ENCODE data around the gene HEBP1. TPM values are rescaled to one million over a fixed set of nuclear protein-coding genes. Genes with fewer than 3 reads are reported as not detected.
A peak's percentile ranks its signal among the peaks of the same experiment; 100 is the strongest.

HEBP1 gene
- total RNA-seq, 1 donor from 2014 or later, result 28.9 TPM

DNA sequence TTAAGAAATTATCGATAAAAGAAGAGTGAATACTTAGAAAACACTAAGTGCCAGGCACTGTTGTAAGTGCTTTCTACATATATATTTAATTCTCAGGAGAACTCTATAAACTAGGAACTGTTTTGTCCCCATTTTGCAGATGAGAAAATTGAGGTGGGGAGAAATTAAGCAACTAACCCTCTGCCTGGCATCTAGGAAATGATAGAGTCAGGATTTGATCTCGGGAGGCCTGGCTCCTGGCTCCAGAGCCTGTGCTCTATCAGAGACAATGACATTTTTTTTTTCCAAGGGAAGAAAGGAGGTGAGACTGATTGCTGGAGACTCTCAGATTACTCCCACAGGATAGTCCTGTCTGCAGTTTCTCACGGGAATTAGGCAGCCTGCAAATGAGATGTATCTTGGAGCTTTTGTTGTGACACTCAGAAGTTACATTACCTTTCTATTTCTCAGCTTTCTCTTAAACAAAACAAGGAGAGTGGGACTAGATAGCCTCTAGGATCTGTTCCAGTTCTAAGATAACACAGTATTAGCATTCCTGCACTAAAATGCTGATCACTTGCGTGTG is 42.7 kb upstream of the HEBP1 start:
- Histone ChIP-seq H3K9ac (ENCODE audit: low read length) (no peak overlapping the region), H2AFZ (ENCODE audit: low read depth, low read length) (no peak overlapping the region), H3K27me3 (ENCODE audit: insufficient read depth, low read length) (peaks cover 3% of the 10 kb centered on the region), H3K4me1 (ENCODE audit: insufficient read depth, low read length) (peaks cover 12% of the 10 kb centered on the region), H3K79me2 (ENCODE audit: insufficient read depth, low read length) (no peaks in the 10 kb centered on the region), H3K36me3 (ENCODE audit: insufficient read depth, low read length) (no peaks in the 10 kb centered on the region), H3K4me2 (ENCODE audit: low read length) (no peak overlapping the region), H3K4me3 (ENCODE audit: insufficient read depth, low read depth, low read length) (no peak overlapping the region), H3K9me3 (ENCODE audit: insufficient read depth, low read depth, low read length) (no peaks in the 10 kb centered on the region), H3K27ac (ENCODE audit: low read depth, low read length) (no peak overlapping the region), H4K20me1 (ENCODE audit: insufficient read depth, low read length) (no peaks in the 10 kb centered on the region)
- FAIRE-seq (no peak), DNase-seq (ENCODE audit: low read depth) (no peak)
- H3K9me3 Mint-ChIP-seq (ENCODE audit: unreplicated experiment), result no peaks in the 10 kb centered on the region
- peak overlapping the region; percentile 29 for H3K4me3 Mint-ChIP-seq (ENCODE audit: unreplicated experiment)
- H3K36me3 Mint-ChIP-seq (ENCODE audit: low read depth, unreplicated experiment), result no peaks in the 10 kb centered on the region
- H3K4me1 Mint-ChIP-seq (ENCODE audit: low read depth, unreplicated experiment), result peaks cover 6% of the 10 kb centered on the region
- no peak overlapping the region for H3K27ac Mint-ChIP-seq (ENCODE audit: unreplicated experiment)
- peaks cover 14% of the 10 kb centered on the region for H3K27me3 Mint-ChIP-seq (ENCODE audit: low read depth, unreplicated experiment)
- TF ChIP-seq, protein P1, sequence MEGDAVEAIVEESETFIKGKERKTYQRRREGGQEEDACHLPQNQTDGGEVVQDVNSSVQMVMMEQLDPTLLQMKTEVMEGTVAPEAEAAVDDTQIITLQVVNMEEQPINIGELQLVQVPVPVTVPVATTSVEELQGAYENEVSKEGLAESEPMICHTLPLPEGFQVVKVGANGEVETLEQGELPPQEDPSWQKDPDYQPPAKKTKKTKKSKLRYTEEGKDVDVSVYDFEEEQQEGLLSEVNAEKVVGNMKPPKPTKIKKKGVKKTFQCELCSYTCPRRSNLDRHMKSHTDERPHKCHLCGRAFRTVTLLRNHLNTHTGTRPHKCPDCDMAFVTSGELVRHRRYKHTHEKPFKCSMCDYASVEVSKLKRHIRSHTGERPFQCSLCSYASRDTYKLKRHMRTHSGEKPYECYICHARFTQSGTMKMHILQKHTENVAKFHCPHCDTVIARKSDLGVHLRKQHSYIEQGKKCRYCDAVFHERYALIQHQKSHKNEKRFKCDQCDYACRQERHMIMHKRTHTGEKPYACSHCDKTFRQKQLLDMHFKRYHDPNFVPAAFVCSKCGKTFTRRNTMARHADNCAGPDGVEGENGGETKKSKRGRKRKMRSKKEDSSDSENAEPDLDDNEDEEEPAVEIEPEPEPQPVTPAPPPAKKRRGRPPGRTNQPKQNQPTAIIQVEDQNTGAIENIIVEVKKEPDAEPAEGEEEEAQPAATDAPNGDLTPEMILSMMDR (IDR thresholded peaks at IDR 0.05; ENCODE audit: insufficient read depth, low read depth, low read length), result no peak
- no peak for TF ChIP-seq EZH2 (IDR thresholded peaks at IDR 0.05; ENCODE audit: insufficient read depth, low read length)

DNA sequence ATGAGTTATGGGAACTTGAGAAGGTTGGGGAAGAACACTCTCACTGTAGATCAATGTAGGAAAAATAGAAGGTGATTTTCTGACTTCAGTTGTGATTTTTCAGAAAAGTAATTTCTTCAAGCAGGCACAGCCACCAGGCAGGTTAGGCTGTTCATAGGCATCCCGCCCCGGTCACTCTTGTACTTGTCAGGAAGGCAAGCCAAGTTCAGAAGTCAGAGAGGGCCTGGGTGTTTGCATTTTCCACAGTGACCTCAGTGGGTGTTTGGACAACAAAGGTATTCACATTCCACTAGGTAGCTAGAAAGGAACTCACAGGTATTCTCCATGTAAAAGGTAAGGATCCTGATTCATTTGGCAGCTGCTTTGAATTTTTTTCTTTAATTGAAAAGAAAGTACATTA is 41.2 kb upstream of the HEBP1 start:
- TF ChIP-seq, protein P1 (IDR thresholded peaks at IDR 0.05; ENCODE audit: insufficient read depth, low read depth, low read length), result no peak
- TF ChIP-seq EZH2 (IDR thresholded peaks at IDR 0.05; ENCODE audit: insufficient read depth, low read length), result no peak
- Histone ChIP-seq H3K9ac (ENCODE audit: low read length) (no peak overlapping the region), H3K79me2 (ENCODE audit: insufficient read depth, low read length) (no peaks in the 10 kb centered on the region), H3K36me3 (ENCODE audit: insufficient read depth, low read length) (no peaks in the 10 kb centered on the region), H2AFZ (ENCODE audit: low read depth, low read length) (no peak overlapping the region), H3K4me1 (ENCODE audit: insufficient read depth, low read length) (peaks cover 12% of the 10 kb centered on the region), H3K27me3 (ENCODE audit: insufficient read depth, low read length) (peaks cover 3% of the 10 kb centered on the region), H3K9me3 (ENCODE audit: insufficient read depth, low read depth, low read length) (no peaks in the 10 kb centered on the region), H3K27ac (ENCODE audit: low read depth, low read length) (no peak overlapping the region), H3K4me3 (ENCODE audit: insufficient read depth, low read depth, low read length) (no peak overlapping the region), H4K20me1 (ENCODE audit: insufficient read depth, low read length) (no peaks in the 10 kb centered on the region), H3K4me2 (ENCODE audit: low read length) (no peak overlapping the region)
- peaks cover 14% of the 10 kb centered on the region for H3K27me3 Mint-ChIP-seq (ENCODE audit: low read depth, unreplicated experiment)
- no peaks in the 10 kb centered on the region for H3K9me3 Mint-ChIP-seq (ENCODE audit: unreplicated experiment)
- no peak for DNase-seq (ENCODE audit: low read depth)
- no peak overlapping the region for H3K4me3 Mint-ChIP-seq (ENCODE audit: unreplicated experiment)
- H3K36me3 Mint-ChIP-seq (ENCODE audit: low read depth, unreplicated experiment), result no peaks in the 10 kb centered on the region
- peaks cover 6% of the 10 kb centered on the region for H3K4me1 Mint-ChIP-seq (ENCODE audit: low read depth, unreplicated experiment)
- no peak overlapping the region for H3K27ac Mint-ChIP-seq (ENCODE audit: unreplicated experiment)
- FAIRE-seq, result no peak

GRCh38 chr12:13039328-13039956 is 39.4 kb upstream of the HEBP1 start:
- FAIRE-seq, result no peak
- Histone ChIP-seq H3K27ac (ENCODE audit: low read depth, low read length) (no peak overlapping the region), H3K4me1 (ENCODE audit: insufficient read depth, low read length) (peaks cover 8% of the 10 kb centered on the region), H3K4me3 (ENCODE audit: insufficient read depth, low read depth, low read length) (no peak overlapping the region), H3K9ac (ENCODE audit: low read length) (no peak overlapping the region), H2AFZ (ENCODE audit: low read depth, low read length) (no peak overlapping the region), H3K36me3 (ENCODE audit: insufficient read depth, low read length) (no peaks in the 10 kb centered on the region), H3K4me2 (ENCODE audit: low read length) (no peak overlapping the region), H3K79me2 (ENCODE audit: insufficient read depth, low read length) (no peaks in the 10 kb centered on the region), H3K27me3 (ENCODE audit: insufficient read depth, low read length) (peaks cover 3% of the 10 kb centered on the region), H4K20me1 (ENCODE audit: insufficient read depth, low read length) (no peaks in the 10 kb centered on the region), H3K9me3 (ENCODE audit: insufficient read depth, low read depth, low read length) (no peaks in the 10 kb centered on the region)
- H3K27ac Mint-ChIP-seq (ENCODE audit: unreplicated experiment), result no peak overlapping the region
- H3K4me1 Mint-ChIP-seq (ENCODE audit: low read depth, unreplicated experiment), result peaks cover 6% of the 10 kb centered on the region
- H3K9me3 Mint-ChIP-seq (ENCODE audit: unreplicated experiment), result no peaks in the 10 kb centered on the region
- DNase-seq (ENCODE audit: low read depth), result no peak
- TF ChIP-seq, protein P1 (IDR thresholded peaks at IDR 0.05; ENCODE audit: insufficient read depth, low read depth, low read length), result no peak
- TF ChIP-seq EZH2 (IDR thresholded peaks at IDR 0.05; ENCODE audit: insufficient read depth, low read length), result no peak
- no peak overlapping the region for H3K4me3 Mint-ChIP-seq (ENCODE audit: unreplicated experiment)
- no peaks in the 10 kb centered on the region for H3K36me3 Mint-ChIP-seq (ENCODE audit: low read depth, unreplicated experiment)
- H3K27me3 Mint-ChIP-seq (ENCODE audit: low read depth, unreplicated experiment), result peaks cover 14% of the 10 kb centered on the region

Data from astrocyte (in vitro differentiated cells and primary cell).